IMR-90 (cell line): ENCODE results near the gene PRPF6. TPM values are rescaled to one million over a fixed set of nuclear protein-coding genes. Genes with fewer than 3 reads are reported as not detected.

Source experiments
- ATAC-seq: fragments of 200-7000 bp; cut with Tn5 transposase; 2 replicates; pipeline ENCODE4 v1.9.1; 2020; ENCODE audit warnings: low read depth, mild to moderate bottlenecking, moderate library complexity
- BruUV-seq: library from RNA; stranded (reverse); fragments of 400-500 nt; replicated peaks from 2 replicates; lab custom pipeline; 2021; lab: Mats Ljungman, UMichigan
- CTCF ChIA-PET: fragments of 300-600 bp; formaldehyde crosslinking; extraction: SDS; loops from one replicate; lab custom pipeline; 2021; ENCODE audit warnings: antibody characterized with exemption; lab: Yijun Ruan, JAX
- POLR2A ChIA-PET: fragments of 300-600 bp; sonication (Branson Sonifier 250); formaldehyde crosslinking; loops from one replicate; lab custom pipeline; 2022; ENCODE audit warnings: antibody characterized with exemption; ENCODE audit not compliant: unreplicated experiment; lab: Charles Lee
- DNase-seq: peaks from one replicate; pipeline ENCODE4 v3.0.0; 2013
- H2AFZ ChIP-seq: replicated peaks from 2 replicates; pipeline ENCODE3; 2013; ENCODE audit warnings: low read length, mild to moderate bottlenecking; ENCODE audit not compliant: poor library complexity
- H2AK5ac ChIP-seq: 2 replicates; pipeline ENCODE4 v1.6.1; 2013; ENCODE audit warnings: low read depth, low read length, inconsistent platforms
- H2AK9ac ChIP-seq: replicated peaks from 2 replicates; pipeline ENCODE3; 2013; ENCODE audit warnings: mild to moderate bottlenecking, low read depth, low read length, moderate library complexity; ENCODE audit not compliant: poor library complexity
- H2BK120ac ChIP-seq: 2 replicates; pipeline ENCODE4 v1.6.1; 2013; ENCODE audit warnings: low read depth, low read length, inconsistent platforms
- H2BK15ac ChIP-seq: 3 replicates; pipeline ENCODE4 v1.6.1; 2013; ENCODE audit warnings: low read depth, low read length, inconsistent platforms
- H2BK20ac ChIP-seq: 2 replicates; pipeline ENCODE4 v1.6.1; 2013; ENCODE audit warnings: low read depth, mild to moderate bottlenecking, inconsistent platforms, low read length, moderate library complexity
- H2BK5ac ChIP-seq: 2 replicates; pipeline ENCODE4 v1.6.1; 2013; ENCODE audit warnings: mild to moderate bottlenecking, low read depth, low read length, inconsistent platforms; ENCODE audit not compliant: poor library complexity, severe bottlenecking
- H3K14ac ChIP-seq: replicated peaks from 2 replicates; pipeline ENCODE4 v1.6.1; 2013; ENCODE audit warnings: low read depth, low read length, inconsistent platforms
- H3K18ac ChIP-seq: 2 replicates; pipeline ENCODE4 v1.6.1; 2013; ENCODE audit warnings: low read depth, low read length, control low read depth
- H3K23ac ChIP-seq: 2 replicates; pipeline ENCODE4 v1.6.1; 2013; ENCODE audit warnings: low read depth, low read length, inconsistent platforms
- H3K27ac ChIP-seq: 2 replicates; pipeline ENCODE4 v1.5.1; 2013; ENCODE audit warnings: mild to moderate bottlenecking, control low read depth, low read length; ENCODE audit not compliant: insufficient read depth
- H3K27me3 ChIP-seq: 2 replicates; pipeline ENCODE4 v1.6.1; 2013; ENCODE audit warnings: low read length; ENCODE audit not compliant: control insufficient read depth, insufficient read depth
- H3K36me3 ChIP-seq: 2 replicates; pipeline ENCODE4 v1.6.1; 2013; ENCODE audit warnings: low read length, mixed read lengths; ENCODE audit not compliant: control insufficient read depth, insufficient read depth
- H3K4ac ChIP-seq: 2 replicates; pipeline ENCODE4 v1.6.1; 2013; ENCODE audit warnings: low read depth, low read length, inconsistent platforms
- H3K4me1 ChIP-seq: 2 replicates; pipeline ENCODE4 v1.6.1; 2013; ENCODE audit warnings: low read length, mixed read lengths; ENCODE audit not compliant: control insufficient read depth, insufficient read depth
- H3K4me2 ChIP-seq: 2 replicates; pipeline ENCODE4 v1.6.1; 2013; ENCODE audit warnings: low read depth, mild to moderate bottlenecking, control low read depth, low read length, moderate library complexity
- H3K4me3 ChIP-seq: 2 replicates; pipeline ENCODE4 v1.5.1; 2013; ENCODE audit warnings: low read depth, mild to moderate bottlenecking, control low read depth, low read length, moderate library complexity; ENCODE audit not compliant: insufficient read depth
- H3K56ac ChIP-seq: 2 replicates; pipeline ENCODE4 v1.6.1; 2013; ENCODE audit warnings: low read length, inconsistent platforms; ENCODE audit not compliant: insufficient read depth; ENCODE audit errors: extremely low read depth
- H3K79me1 ChIP-seq, 2 experiments: 2 replicates each; pipeline ENCODE4 v1.6.1; 2013; ENCODE audit warnings: low read length in 2 of 2, inconsistent platforms in 1 of 2, low read depth in 1 of 2
- H3K9ac ChIP-seq: 2 replicates; pipeline ENCODE4 v1.6.1; 2013; ENCODE audit warnings: low read depth, low read length, control low read depth
- H3K9me1 ChIP-seq: 2 replicates; pipeline ENCODE4 v1.6.1; 2013; ENCODE audit warnings: low read length, inconsistent platforms; ENCODE audit not compliant: insufficient read depth
- H3K9me3 ChIP-seq: 2 replicates; pipeline ENCODE4 v1.6.1; 2013; ENCODE audit warnings: low read length; ENCODE audit not compliant: control insufficient read depth, insufficient read depth
- H4K20me1 ChIP-seq: 2 replicates; pipeline ENCODE4 v1.6.1; 2013; ENCODE audit warnings: low read length, inconsistent platforms; ENCODE audit not compliant: insufficient read depth
- H4K5ac ChIP-seq: 2 replicates; pipeline ENCODE4 v1.6.1; 2013; ENCODE audit warnings: mild to moderate bottlenecking, low read depth, low read length, control low read depth
- H4K8ac ChIP-seq, 2 experiments: 2 replicates each; pipeline ENCODE4 v1.6.1; 2013; ENCODE audit warnings: low read depth in 2 of 2, low read length in 2 of 2, control low read depth in 1 of 2, inconsistent platforms in 1 of 2
- H4K91ac ChIP-seq: 2 replicates; pipeline ENCODE4 v1.6.1; 2013; ENCODE audit warnings: low read depth, low read length, inconsistent platforms; ENCODE audit not compliant: insufficient read depth
- BHLHE40 ChIP-seq: fragments of 150-350 bp; IDR thresholded peaks from 2 replicates; pipeline ENCODE4 v1.6.1; 2016; ENCODE audit warnings: mild to moderate bottlenecking, low read depth, low read length
- CEBPB ChIP-seq: IDR thresholded peaks from 2 replicates; pipeline ENCODE4 v1.6.1; 2012; ENCODE audit warnings: low read depth, low read length, improper control_type of control experiment
- FOS ChIP-seq: fragments of 150-350 bp; IDR thresholded peaks from 2 replicates; pipeline ENCODE4 v1.6.1; 2016; ENCODE audit warnings: low read depth, low read length
- MAFK ChIP-seq: IDR thresholded peaks from 2 replicates; pipeline ENCODE4 v1.6.1; 2012; ENCODE audit warnings: low read depth, low read length, improper control_type of control experiment
- MAZ ChIP-seq: IDR thresholded peaks from 2 replicates; pipeline ENCODE4 v1.6.1; 2012; ENCODE audit warnings: low read depth, mild to moderate bottlenecking, low read length, improper control_type of control experiment, moderate library complexity, borderline replicate concordance
- MXI1 ChIP-seq: IDR thresholded peaks from 2 replicates; pipeline ENCODE4 v1.6.1; 2012; ENCODE audit warnings: low read depth, mild to moderate bottlenecking, low read length, moderate library complexity, borderline replicate concordance
- POLR2A ChIP-seq: IDR thresholded peaks from 2 replicates; pipeline ENCODE4 v1.6.1; 2012; ENCODE audit warnings: mild to moderate bottlenecking, low read depth, low read length
- RAD21 ChIP-seq: IDR thresholded peaks from 2 replicates; pipeline ENCODE4 v1.6.1; 2012; ENCODE audit warnings: low read length, improper control_type of control experiment
- RCOR1 ChIP-seq: IDR thresholded peaks from 2 replicates; pipeline ENCODE4 v1.6.1; 2012; ENCODE audit warnings: mild to moderate bottlenecking, low read length, improper control_type of control experiment; ENCODE audit not compliant: insufficient replicate concordance
- RFX5 ChIP-seq: IDR thresholded peaks from 2 replicates; pipeline ENCODE4 v1.8.0; 2012; ENCODE audit warnings: low read depth, mild to moderate bottlenecking, low read length, moderate library complexity
- SMC3 ChIP-seq: fragments of 150-350 bp; IDR thresholded peaks from 2 replicates; pipeline ENCODE4 v1.6.1; 2016; ENCODE audit warnings: low read depth, mild to moderate bottlenecking, antibody characterized with exemption, low read length, moderate library complexity
- USF2 ChIP-seq: fragments of 150-350 bp; IDR thresholded peaks from 2 replicates; pipeline ENCODE4 v1.6.1; 2017; ENCODE audit warnings: mild to moderate bottlenecking, antibody characterized with exemption, low read length, low read depth
- WGBS, 2 experiments: methylation state at CpG; one replicate each; pipeline versions ENCODE4 v1.1.5 to v1.1.7; 2013; ENCODE audit warnings: missing lambda C conversion rate in 2 of 2; ENCODE audit not compliant: insufficient read length in 1 of 2; ENCODE audit errors: extremely low coverage in 2 of 2; 5-methylcytosine and 5-hydroxymethylcytosine counted together
- dilution Hi-C: fragments of 300-500 bp; cut with HindIII; formaldehyde crosslinking; loops from one replicate; pipeline ENCODE4 v1.14.3; 2018; ENCODE audit warnings: low sequenced_read_pairs; ENCODE audit not compliant: unreplicated experiment
- in situ Hi-C: fragments of 300-500 bp; cut with MboI; formaldehyde crosslinking; loops from 3 replicates; pipeline ENCODE4 v1.14.3; 2019; ENCODE audit warnings: low sequenced_read_pairs, inconsistent platforms, mixed read lengths
- intact Hi-C: fragments of 100-400 bp; cut with micrococcal nuclease; formaldehyde crosslinking; loops from 2 replicates; pipeline ENCODE4 v1.10.0; 2022
- polyA plus RNA-seq, 3 experiments: library from polyadenylated mRNA; depleted of rRNA; stranded (reverse); fragments of >200 nt; gene quantifications; 2 replicates each; pipeline ENCODE4 v1.2.3, GENCODE V29; 2012; ENCODE audit warnings: low replicate concordance in 1 of 3
- total RNA-seq: library from RNA; depleted of rRNA; stranded (reverse); fragments of >200 nt; gene quantifications from 2 replicates; pipeline ENCODE4 v1.2.3, GENCODE V29; 2012
- TF ChIP-seq, protein P1 (sequence below): conservative IDR thresholded peaks from 2 replicates; pipeline ENCODE4 v1.5.1; 2012; ENCODE audit warnings: mild to moderate bottlenecking, low read depth, low read length, improper control_type of control experiment
- TF ChIP-seq, protein P2 (sequence below): fragments of 150-350 bp; IDR thresholded peaks from 2 replicates; pipeline ENCODE4 v1.6.1; 2016; ENCODE audit warnings: low read depth, mild to moderate bottlenecking, low read length, moderate library complexity, borderline replicate concordance

PRPF6 gene
- total and polyA plus RNA-seq, 2 of the 4 experiments (the other 2 are of a cell fraction) = 43.5 to 71.3 TPM

DNA sequence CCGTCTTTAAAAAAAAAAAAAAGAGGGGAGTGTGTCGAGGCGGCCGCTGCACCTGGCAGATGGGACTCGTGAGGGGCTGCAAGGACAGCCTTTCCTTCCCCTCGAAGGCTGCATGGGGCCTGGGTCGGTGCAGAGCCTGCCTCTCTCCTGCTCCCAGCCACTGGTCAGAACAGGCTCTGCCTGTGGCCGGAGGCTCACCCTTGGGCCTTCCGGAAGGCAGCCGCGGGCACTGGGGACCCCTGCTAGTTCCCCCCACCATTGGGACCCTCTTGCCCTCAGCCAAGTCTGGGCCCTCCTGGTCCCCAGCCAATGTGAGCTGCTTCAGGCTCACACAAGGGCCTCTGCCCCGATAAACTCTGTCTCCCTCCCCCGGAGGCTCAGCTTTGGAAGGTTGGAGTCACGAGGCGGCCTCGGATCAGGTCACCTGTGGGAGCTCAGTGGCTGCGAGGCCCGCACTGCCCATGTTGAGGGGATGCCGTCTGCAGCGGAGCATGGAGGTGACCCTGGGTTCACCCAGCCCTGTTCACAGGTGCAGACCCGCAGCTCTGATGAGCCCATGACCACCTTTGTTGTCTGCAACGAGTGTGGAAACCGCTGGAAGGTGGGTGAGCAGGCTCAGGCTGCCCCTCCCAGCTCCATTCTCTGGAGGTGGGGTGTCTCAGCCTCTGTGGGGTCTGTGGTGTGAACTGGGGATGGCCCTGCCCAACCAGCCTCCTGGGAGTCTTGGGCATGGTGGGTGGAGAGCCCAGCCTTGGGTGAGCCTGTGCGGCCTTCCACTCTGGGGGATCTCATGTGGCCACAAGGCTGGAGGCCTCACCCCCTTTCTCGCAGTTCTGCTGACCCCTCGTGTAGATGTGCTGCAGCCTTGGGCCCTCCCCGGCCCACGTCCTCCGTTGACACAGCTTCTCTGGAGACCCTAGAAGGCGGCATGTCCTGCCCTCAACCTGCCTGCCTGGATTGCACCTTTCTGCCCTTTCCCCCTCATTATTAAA lies 90.7 kb downstream of the PRPF6 start:
- no peak overlapping the region for H3K14ac ChIP-seq
- H3K4me2 ChIP-seq = no peak overlapping the region
- H2BK120ac ChIP-seq = no peak overlapping the region
- H4K91ac ChIP-seq = no peak overlapping the region
- ATAC-seq (no peak), DNase-seq (no peak)
- no peaks in the 10 kb centered on the region for H3K9me1 ChIP-seq
- no peak overlapping the region for H2AK9ac ChIP-seq
- no peak overlapping the region for H2AK5ac ChIP-seq
- no peaks in the 10 kb centered on the region for H3K27me3 ChIP-seq
- CTCF ChIA-PET = no interaction called here
- no peak overlapping the region for H2BK15ac ChIP-seq
- in situ Hi-C loops = no loop called here
- H2BK20ac ChIP-seq = no peak overlapping the region
- BruUV-seq = no TSS peak
- H4K5ac ChIP-seq = no peak overlapping the region
- 82% methylated on average over 14 of the region's 30 CpGs; no CpG with 5 or more reads in 1 of the 2 experiments for WGBS, 2 experiments
- H3K4me3 ChIP-seq = no peak overlapping the region
- POLR2A ChIA-PET = interaction anchor here (0.9 kb wide), 1 partner anchor 9 kb away, joined by 3 read pairs; the partner anchor contains the start of gene TCEA2
- H3K27ac ChIP-seq = no peak overlapping the region
- H4K8ac ChIP-seq = no peak overlapping the region
- no peak overlapping the region for H3K23ac ChIP-seq
- H3K18ac ChIP-seq = no peak overlapping the region
- H3K36me3 ChIP-seq = peaks cover 26% of the 10 kb centered on the region; the same call in 1 of the 2 replicates
- intact Hi-C loops = no loop called here
- H3K9ac ChIP-seq = no peak overlapping the region
- no peaks in the 10 kb centered on the region for H3K79me1 ChIP-seq
- dilution Hi-C loops = no loop called here
- no peaks in the 10 kb centered on the region; the same call in none of the 2 replicates for H4K20me1 ChIP-seq
- H3K56ac ChIP-seq = no peak overlapping the region
- H2AFZ ChIP-seq = peak overlapping the region; percentile 32
- no peaks in the 10 kb centered on the region for H3K4me1 ChIP-seq
- no peak overlapping the region for H3K4ac ChIP-seq
- no peak overlapping the region for H2BK5ac ChIP-seq
- no peaks in the 10 kb centered on the region for H3K9me3 ChIP-seq
- TF ChIP-seq, protein P1, sequence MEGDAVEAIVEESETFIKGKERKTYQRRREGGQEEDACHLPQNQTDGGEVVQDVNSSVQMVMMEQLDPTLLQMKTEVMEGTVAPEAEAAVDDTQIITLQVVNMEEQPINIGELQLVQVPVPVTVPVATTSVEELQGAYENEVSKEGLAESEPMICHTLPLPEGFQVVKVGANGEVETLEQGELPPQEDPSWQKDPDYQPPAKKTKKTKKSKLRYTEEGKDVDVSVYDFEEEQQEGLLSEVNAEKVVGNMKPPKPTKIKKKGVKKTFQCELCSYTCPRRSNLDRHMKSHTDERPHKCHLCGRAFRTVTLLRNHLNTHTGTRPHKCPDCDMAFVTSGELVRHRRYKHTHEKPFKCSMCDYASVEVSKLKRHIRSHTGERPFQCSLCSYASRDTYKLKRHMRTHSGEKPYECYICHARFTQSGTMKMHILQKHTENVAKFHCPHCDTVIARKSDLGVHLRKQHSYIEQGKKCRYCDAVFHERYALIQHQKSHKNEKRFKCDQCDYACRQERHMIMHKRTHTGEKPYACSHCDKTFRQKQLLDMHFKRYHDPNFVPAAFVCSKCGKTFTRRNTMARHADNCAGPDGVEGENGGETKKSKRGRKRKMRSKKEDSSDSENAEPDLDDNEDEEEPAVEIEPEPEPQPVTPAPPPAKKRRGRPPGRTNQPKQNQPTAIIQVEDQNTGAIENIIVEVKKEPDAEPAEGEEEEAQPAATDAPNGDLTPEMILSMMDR = no peak
- TF ChIP-seq MAFK (no peak), USF2 (no peak), SMC3 (no peak), POLR2A (no peak), MXI1 (no peak), FOS (no peak), RAD21 (no peak), MAZ (no peak), CEBPB (no peak), BHLHE40 (no peak), RCOR1 (no peak), RFX5 (no peak)
- TF ChIP-seq, protein P2, sequence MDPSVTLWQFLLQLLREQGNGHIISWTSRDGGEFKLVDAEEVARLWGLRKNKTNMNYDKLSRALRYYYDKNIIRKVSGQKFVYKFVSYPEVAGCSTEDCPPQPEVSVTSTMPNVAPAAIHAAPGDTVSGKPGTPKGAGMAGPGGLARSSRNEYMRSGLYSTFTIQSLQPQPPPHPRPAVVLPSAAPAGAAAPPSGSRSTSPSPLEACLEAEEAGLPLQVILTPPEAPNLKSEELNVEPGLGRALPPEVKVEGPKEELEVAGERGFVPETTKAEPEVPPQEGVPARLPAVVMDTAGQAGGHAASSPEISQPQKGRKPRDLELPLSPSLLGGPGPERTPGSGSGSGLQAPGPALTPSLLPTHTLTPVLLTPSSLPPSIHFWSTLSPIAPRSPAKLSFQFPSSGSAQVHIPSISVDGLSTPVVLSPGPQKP = no peak
